K562 (cell line): Measurements from ENCODE around the gene ELK1. TPM values are rescaled to one million over a fixed set of nuclear protein-coding genes. Genes with fewer than 3 reads are reported as not detected.

Experiments used
- ATAC-seq: fragments of 200-7000 bp; cut with Tn5 transposase; 3 replicates; pipeline ENCODE4 v1.9.1; 2020; ENCODE audit warnings: moderate library complexity
- BruUV-seq: library from RNA; stranded (reverse); fragments of 400-500 nt; replicated peaks from 2 replicates; lab custom pipeline; 2021; lab: Mats Ljungman, UMichigan
- CTCF ChIA-PET: fragments of 300-600 bp; formaldehyde crosslinking; extraction: SDS; loops from one replicate; lab custom pipeline; 2021; ENCODE audit warnings: low intra/inter-chr PET ratio; lab: Yijun Ruan, JAX
- POLR2A ChIA-PET: fragments of 300-600, 350-650 bp; sonication (Branson Sonifier 250); formaldehyde crosslinking; extraction: SDS; loops from one replicate; lab custom pipeline; 2021; ENCODE audit warnings: antibody characterized with exemption, inconsistent platforms; lab: Yijun Ruan, JAX
- DNase-seq, 4 experiments: peaks; one replicate each; pipeline versions ENCODE4 v3.0.0 to v3.0.0-alpha.2; 2011 to 2018; ENCODE audit warnings: low spot score in 3 of 4, mixed read lengths in 3 of 4; ENCODE audit errors: extremely low read depth in 1 of 4
- FAIRE-seq: peaks from 2 replicates; lab custom pipeline; 2011; peaks lifted over from hg19 to GRCh38; lab: Jason Lieb, UNC
- H2AFZ ChIP-seq: 2 replicates; pipeline ENCODE4 v1.6.0; 2011; ENCODE audit warnings: low read depth, low read length, control low read depth, inconsistent platforms
- H3K27ac ChIP-seq: fragments of 200-600 bp; 3 replicates; pipeline ENCODE4 v1.8.0; 2011; ENCODE audit warnings: low read depth, mild to moderate bottlenecking, control low read depth, inconsistent platforms, low read length, moderate library complexity, mixed read lengths; ENCODE audit errors: extremely low read depth
- H3K27me3 ChIP-seq, 2 experiments: fragments of 300-600 bp in 1 of 2; 2 replicates in 1 of 2; 3 replicates in 1 of 2; pipeline versions ENCODE4 v1.6.0 to v1.8.0; 2011; ENCODE audit warnings: inconsistent platforms in 2 of 2, low read length in 2 of 2, mild to moderate bottlenecking in 1 of 2, mixed read lengths in 1 of 2, moderate library complexity in 1 of 2; ENCODE audit not compliant: control insufficient read depth in 2 of 2, insufficient read depth in 2 of 2
- H3K36me3 ChIP-seq: fragments of 300-600 bp; 3 replicates; pipeline ENCODE4 v1.8.0; 2011; ENCODE audit warnings: mild to moderate bottlenecking, low read length, inconsistent platforms; ENCODE audit not compliant: control insufficient read depth, insufficient read depth
- H3K4me1 ChIP-seq, 2 experiments: fragments of 200-600 bp in 1 of 2; replicated peaks in 1 of 2; 2 replicates in 1 of 2; 3 replicates in 1 of 2; pipeline versions ENCODE4 v1.5.1 to v1.8.0; 2011; ENCODE audit warnings: inconsistent platforms in 2 of 2, low read length in 2 of 2, mild to moderate bottlenecking in 1 of 2, mixed read lengths in 1 of 2, moderate library complexity in 1 of 2; ENCODE audit not compliant: control insufficient read depth in 2 of 2, insufficient read depth in 2 of 2
- H3K4me2 ChIP-seq: 2 replicates; pipeline ENCODE4 v1.6.1; 2011; ENCODE audit warnings: low read length, control low read depth, inconsistent platforms, mixed read lengths; ENCODE audit not compliant: insufficient read depth
- H3K4me3 ChIP-seq: fragments of 200-600 bp; sonication (generic), shearing (Covaris generic); 2 replicates; pipeline ENCODE4 v1.5.1; 2016; ENCODE audit warnings: control low read depth, inconsistent platforms
- H3K79me2 ChIP-seq: fragments of 200-600 bp; 3 replicates; pipeline ENCODE4 v1.8.0; 2011; ENCODE audit warnings: low read length, inconsistent platforms; ENCODE audit not compliant: control insufficient read depth, insufficient read depth
- H3K9ac ChIP-seq, 2 experiments: 2 replicates each; pipeline versions ENCODE4 v1.6.0 to v1.6.1; 2011; ENCODE audit warnings: low read depth in 2 of 2, low read length in 2 of 2, control low read depth in 1 of 2, inconsistent platforms in 1 of 2, mild to moderate bottlenecking in 1 of 2, mixed read lengths in 1 of 2; ENCODE audit not compliant: insufficient read depth in 1 of 2
- H3K9me1 ChIP-seq: one replicate; pipeline ENCODE4 v1.6.0; 2011; ENCODE audit warnings: inconsistent platforms, mild to moderate bottlenecking, low read length, moderate library complexity; ENCODE audit not compliant: control insufficient read depth, insufficient read depth
- H3K9me3 ChIP-seq: replicated peaks from 2 replicates; pipeline ENCODE4 v1.5.1; 2011; ENCODE audit warnings: low read depth, low read length, inconsistent platforms; ENCODE audit not compliant: control insufficient read depth, insufficient read depth
- H4K20me1 ChIP-seq: replicated peaks from 2 replicates; pipeline ENCODE4 v1.6.1; 2011; ENCODE audit warnings: low read length, inconsistent platforms, mixed read lengths; ENCODE audit not compliant: control insufficient read depth, insufficient read depth
- ADNP ChIP-seq: fragments of 200-800 bp; sonication (Bioruptor generic); IDR thresholded peaks from 2 replicates; pipeline ENCODE4 v1.6.1; 2016; ENCODE audit warnings: missing genetic modification characterization, missing compliant biosample characterization
- DPF2 ChIP-seq: fragments of 450-650 bp; IDR thresholded peaks from 2 replicates; pipeline ENCODE4 v1.6.1; 2016
- FOXM1 ChIP-seq, 2 experiments: fragments of 450-650 bp in 1 of 2; sonication (generic) in 1 of 2; formaldehyde crosslinking in 1 of 2; IDR thresholded peaks; 2 replicates each; pipeline versions ENCODE4 v1.6.1 to v1.9.0; 2017 to 2022; ENCODE audit warnings: low read depth in 2 of 2, mild to moderate bottlenecking in 2 of 2, missing genetic modification reagents in 1 of 2, moderate library complexity in 1 of 2
- HDGF ChIP-seq: fragments of 450-650 bp; IDR thresholded peaks from 2 replicates; pipeline ENCODE4 v1.6.1; 2016
- HLTF ChIP-seq: fragments of 450-650 bp; IDR thresholded peaks from 2 replicates; pipeline ENCODE4 v1.6.1; 2016
- JUND ChIP-seq, 2 experiments: IDR thresholded peaks; 2 replicates in 1 of 2; 3 replicates in 1 of 2; pipeline ENCODE4 v1.6.1; 2011; ENCODE audit warnings: borderline replicate concordance in 2 of 2, low read depth in 2 of 2, low read length in 2 of 2, improper control_type of control experiment in 1 of 2, missing biosample characterization in 1 of 2, missing genetic modification characterization in 1 of 2, missing genetic modification reagents in 1 of 2
- KDM1A ChIP-seq, 2 experiments: fragments of 450-650 bp; IDR thresholded peaks; 2 replicates each; pipeline ENCODE4 v1.6.1; 2016; ENCODE audit warnings: mild to moderate bottlenecking in 2 of 2
- MNT ChIP-seq, 2 experiments: fragments of 450-650 bp; conservative IDR thresholded peaks; 2 replicates each; pipeline ENCODE4 v1.6.1; 2017; ENCODE audit warnings: mild to moderate bottlenecking in 2 of 2, moderate library complexity in 2 of 2
- NFIX ChIP-seq: fragments of 250-450 bp; sonication (Bioruptor Pico); IDR thresholded peaks from 2 replicates; pipeline ENCODE4 v1.4.0; 2020; ENCODE audit warnings: low read depth, mild to moderate bottlenecking, moderate library complexity
- RFX1 ChIP-seq: fragments of 450-650 bp; IDR thresholded peaks from 2 replicates; pipeline ENCODE4 v1.6.1; 2016; ENCODE audit warnings: mild to moderate bottlenecking, moderate library complexity
- SMARCE1 ChIP-seq: fragments of 450-650 bp; IDR thresholded peaks from 2 replicates; pipeline ENCODE4 v1.7.1; 2016; ENCODE audit warnings: mild to moderate bottlenecking
- ZNF589 ChIP-seq: fragments of 200-800 bp; sonication (Bioruptor generic); IDR thresholded peaks from 2 replicates; pipeline ENCODE4 v1.6.1; 2016; ENCODE audit warnings: low read depth, missing genetic modification characterization, missing compliant biosample characterization
- WGBS: fragments of 100-300 bp; shearing (Covaris generic); methylation state at CpG from one replicate; pipeline ENCODE4 v1.1.6; 2016; ENCODE audit warnings: low coverage, mixed read lengths; ENCODE audit not compliant: insufficient coverage; ENCODE audit errors: missing lambda C conversion rate; 5-methylcytosine and 5-hydroxymethylcytosine counted together
- in situ Hi-C: fragments of 300-500 bp; cut with MboI; formaldehyde crosslinking; loops from 4 replicates; pipeline ENCODE4 v1.15.0; 2018; ENCODE audit warnings: inconsistent platforms, mixed read lengths
- intact Hi-C: fragments of 100-400 bp; cut with micrococcal nuclease; formaldehyde crosslinking; loops from 2 replicates; pipeline ENCODE4 v1.14.2; 2022
- polyA plus RNA-seq, 8 experiments: library from polyadenylated mRNA; depleted of rRNA in 4 of 8; stranded (reverse) in 5 of 8; unstranded in 3 of 8; fragments of >200 nt; fragmentation: Nextera tagmentation in 2 of 8; fragmentation: Illumina TruSeq in 1 of 8; extraction: Ambion mirVana in 2 of 8; extraction: Trizol in 1 of 8; gene quantifications; 2 replicates each; pipeline versions ENCODE4 v1.2.1 to v1.2.3, GENCODE V29; 2011 to 2014; ENCODE audit warnings: inconsistent platforms in 1 of 8, missing spikeins in 1 of 8
- total RNA-seq, 7 experiments: library from RNA; depleted of rRNA in 6 of 7; stranded (reverse); fragments of >200 nt in 6 of 7; fragmentation: Illumina TruSeq in 2 of 7; extraction: Trizol in 2 of 7; gene quantifications; 2 replicates each; pipeline versions ENCODE4 v1.2.1 to v1.2.3, GENCODE V29; 2011 to 2021; ENCODE audit warnings: low replicate concordance in 1 of 7
- TF ChIP-seq, protein P1 (sequence below): fragments of 450-650 bp; IDR thresholded peaks from 2 replicates; pipeline ENCODE4 v1.6.1; 2016; ENCODE audit warnings: missing biosample characterization, missing genetic modification characterization
- TF ChIP-seq, protein P2 (sequence below): sonication (generic); formaldehyde crosslinking; IDR thresholded peaks from 2 replicates; pipeline ENCODE4 v1.8.1; 2022; ENCODE audit warnings: missing genetic modification reagents
- TF ChIP-seq, protein P3 (sequence below): fragments of 250-450 bp; sonication (Bioruptor Pico); IDR thresholded peaks from 2 replicates; pipeline ENCODE4 v1.5.0; 2021; ENCODE audit warnings: mild to moderate bottlenecking, borderline replicate concordance

ELK1 gene
- total and polyA plus RNA-seq, 9 of the 15 experiments (the other 6 are each of a cell fraction or from before 2014, with no cell fraction given) = 4.4 to 74.9 (median 26.5) TPM

DNA sequence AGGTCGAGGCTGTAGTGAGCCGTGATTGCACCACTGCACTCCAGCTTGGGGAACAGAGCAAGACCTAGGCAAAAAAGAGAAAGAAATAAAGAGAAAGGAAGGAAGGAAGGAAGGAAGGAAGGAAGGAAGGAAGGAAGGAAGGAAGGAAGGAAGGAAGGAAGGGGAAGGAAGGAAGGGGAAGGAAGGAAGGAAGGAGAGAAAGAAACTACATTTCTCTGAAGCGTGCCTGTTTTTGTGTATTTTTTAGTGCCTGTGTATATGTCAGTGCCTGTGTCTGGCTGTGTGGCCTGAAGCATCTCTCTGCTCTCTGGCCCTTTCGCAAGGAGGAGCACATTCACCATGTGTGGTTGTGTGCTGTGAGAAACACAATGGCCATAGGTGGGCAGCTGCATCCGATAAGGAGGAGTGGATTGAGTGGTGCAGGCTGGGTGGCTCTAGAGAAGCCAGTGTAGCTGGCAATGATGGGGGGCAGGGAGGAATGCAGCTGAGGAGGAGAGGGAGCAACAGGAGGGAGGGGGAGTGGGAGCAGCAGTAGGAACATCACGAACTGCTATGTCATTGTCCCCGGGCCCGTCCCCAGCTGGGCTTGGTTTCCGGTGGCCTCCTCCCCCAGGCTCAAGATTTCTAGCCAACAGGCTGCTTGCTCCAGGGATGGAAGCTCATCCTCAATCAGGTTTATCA is 42.1 kb downstream of the ELK1 start:
- DNase-seq (peak; percentile 45 to 74 (median 58)), ATAC-seq (peak; percentile 92), FAIRE-seq (peak; percentile 75)
- no peak overlapping the region; a peak in 1 of 4 replicates for H3K9ac ChIP-seq
- peak overlapping the region; percentile 52; the same call in 1 of the 3 replicates for H3K27ac ChIP-seq
- H3K36me3 ChIP-seq = no peaks in the 10 kb centered on the region
- no TSS peak for BruUV-seq
- H3K9me1 ChIP-seq = no peaks in the 10 kb centered on the region
- peak overlapping the region; percentile 85 for H2AFZ ChIP-seq
- 0 out of 2 replicates have a peak, but pooled peaks cover 2% of the 10 kb centered on the region for H3K9me3 ChIP-seq
- H3K79me2 ChIP-seq = no peaks in the 10 kb centered on the region
- intact Hi-C loops (no loop called here), in situ Hi-C loops (no loop called here)
- ChIA-PET CTCF (no interaction called here), POLR2A (no interaction called here)
- H3K4me1 ChIP-seq = peaks cover 7% of the 10 kb centered on the region in 2 experiments; a peak in 4 of 5 replicates
- no peak overlapping the region for H3K4me3 ChIP-seq
- H3K27me3 ChIP-seq = peaks cover 0 to 2% of the 10 kb centered on the region in 2 experiments; a peak in 2 of 5 replicates
- 18% methylated on average over 6 of the region's 9 CpGs for WGBS
- no peaks in the 10 kb centered on the region for H4K20me1 ChIP-seq
- H3K4me2 ChIP-seq = peak overlapping the region; percentile 49
- no peak for TF ChIP-seq MNT (conservative IDR thresholded peaks at IDR 0.05)
- TF ChIP-seq, protein P1, sequence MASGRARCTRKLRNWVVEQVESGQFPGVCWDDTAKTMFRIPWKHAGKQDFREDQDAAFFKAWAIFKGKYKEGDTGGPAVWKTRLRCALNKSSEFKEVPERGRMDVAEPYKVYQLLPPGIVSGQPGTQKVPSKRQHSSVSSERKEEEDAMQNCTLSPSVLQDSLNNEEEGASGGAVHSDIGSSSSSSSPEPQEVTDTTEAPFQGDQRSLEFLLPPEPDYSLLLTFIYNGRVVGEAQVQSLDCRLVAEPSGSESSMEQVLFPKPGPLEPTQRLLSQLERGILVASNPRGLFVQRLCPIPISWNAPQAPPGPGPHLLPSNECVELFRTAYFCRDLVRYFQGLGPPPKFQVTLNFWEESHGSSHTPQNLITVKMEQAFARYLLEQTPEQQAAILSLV = no peak
- no peak for TF ChIP-seq ZNF589
- no peak for TF ChIP-seq NFIX (CRISPR knock-in tag)
- TF ChIP-seq FOXM1 (IDR thresholded peaks at IDR 0.05; ENCODE audit: low read depth) = no peak
- no peak for TF ChIP-seq FOXM1 (CRISPR knock-in tag; IDR thresholded peaks at IDR 0.05; ENCODE audit: low read depth)
- no peak for TF ChIP-seq HDGF
- TF ChIP-seq, protein P2, sequence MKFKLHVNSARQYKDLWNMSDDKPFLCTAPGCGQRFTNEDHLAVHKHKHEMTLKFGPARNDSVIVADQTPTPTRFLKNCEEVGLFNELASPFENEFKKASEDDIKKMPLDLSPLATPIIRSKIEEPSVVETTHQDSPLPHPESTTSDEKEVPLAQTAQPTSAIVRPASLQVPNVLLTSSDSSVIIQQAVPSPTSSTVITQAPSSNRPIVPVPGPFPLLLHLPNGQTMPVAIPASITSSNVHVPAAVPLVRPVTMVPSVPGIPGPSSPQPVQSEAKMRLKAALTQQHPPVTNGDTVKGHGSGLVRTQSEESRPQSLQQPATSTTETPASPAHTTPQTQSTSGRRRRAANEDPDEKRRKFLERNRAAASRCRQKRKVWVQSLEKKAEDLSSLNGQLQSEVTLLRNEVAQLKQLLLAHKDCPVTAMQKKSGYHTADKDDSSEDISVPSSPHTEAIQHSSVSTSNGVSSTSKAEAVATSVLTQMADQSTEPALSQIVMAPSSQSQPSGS (CRISPR knock-in tag) = no peak
- TF ChIP-seq, protein P3, sequence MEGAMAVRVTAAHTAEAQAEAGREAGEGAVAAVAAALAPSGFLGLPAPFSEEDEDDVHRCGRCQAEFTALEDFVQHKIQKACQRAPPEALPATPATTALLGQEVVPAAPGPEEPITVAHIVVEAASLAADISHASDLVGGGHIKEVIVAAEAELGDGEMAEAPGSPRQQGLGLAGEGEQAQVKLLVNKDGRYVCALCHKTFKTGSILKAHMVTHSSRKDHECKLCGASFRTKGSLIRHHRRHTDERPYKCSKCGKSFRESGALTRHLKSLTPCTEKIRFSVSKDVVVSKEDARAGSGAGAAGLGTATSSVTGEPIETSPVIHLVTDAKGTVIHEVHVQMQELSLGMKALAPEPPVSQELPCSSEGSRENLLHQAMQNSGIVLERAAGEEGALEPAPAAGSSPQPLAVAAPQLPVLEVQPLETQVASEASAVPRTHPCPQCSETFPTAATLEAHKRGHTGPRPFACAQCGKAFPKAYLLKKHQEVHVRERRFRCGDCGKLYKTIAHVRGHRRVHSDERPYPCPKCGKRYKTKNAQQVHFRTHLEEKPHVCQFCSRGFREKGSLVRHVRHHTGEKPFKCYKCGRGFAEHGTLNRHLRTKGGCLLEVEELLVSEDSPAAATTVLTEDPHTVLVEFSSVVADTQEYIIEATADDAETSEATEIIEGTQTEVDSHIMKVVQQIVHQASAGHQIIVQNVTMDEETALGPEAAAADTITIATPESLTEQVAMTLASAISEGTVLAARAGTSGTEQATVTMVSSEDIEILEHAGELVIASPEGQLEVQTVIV (CRISPR knock-in tag) = no peak
- TF ChIP-seq RFX1 = no peak
- TF ChIP-seq SMARCE1 = 0 out of 2 replicates have a peak, but pooled peaks have one; percentile 17
- TF ChIP-seq KDM1A (IDR thresholded peaks at IDR 0.05) = peak in 1 of 2 experiments; percentile 50; a peak in 1 of 4 replicates
- no peak for TF ChIP-seq HLTF
- TF ChIP-seq JUND (IDR thresholded peaks at IDR 0.05; ENCODE audit: borderline replicate concordance, low read depth, low read length) = 0 out of 2 replicates have a peak, but pooled peaks have one; percentile 18
- no peak for TF ChIP-seq JUND (tag; IDR thresholded peaks at IDR 0.05; ENCODE audit: borderline replicate concordance, low read depth, low read length)
- peak; percentile 48 for TF ChIP-seq DPF2
- no peak for TF ChIP-seq ADNP
